ENCODE results near the gene TXNDC16.
A peak's percentile ranks its signal among the peaks of the same experiment; 100 is the strongest.

The TXNDC16 gene

DNA sequence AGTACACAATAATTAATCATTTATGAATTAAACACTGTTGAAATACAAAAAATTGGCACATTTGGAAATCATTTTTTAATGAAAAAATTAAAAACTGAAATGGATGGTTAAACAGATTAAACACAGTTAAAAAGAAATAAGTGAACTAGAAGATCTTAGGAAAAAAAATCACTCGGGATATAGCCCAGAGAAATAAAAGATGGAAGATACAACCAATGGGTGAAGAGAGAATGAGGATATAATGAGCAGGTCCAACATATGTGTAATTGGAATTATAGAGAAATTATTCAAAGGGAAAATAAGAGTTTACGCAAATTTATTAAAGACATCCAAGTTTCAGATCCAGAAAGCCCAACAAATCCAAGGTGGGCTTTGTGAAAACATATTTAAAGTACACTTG, 6.4 kb upstream of the TXNDC16 start:
- Histone ChIP-seq H3K4me3 (ENCODE audit: low read depth in 1 of 2, low read length in 1 of 2) (no peak overlapping the region), H3K27ac (no peak overlapping the region), H3K36me3 (no peaks in the 10 kb centered on the region), H3K4me1 (ENCODE audit: control insufficient read depth in 1 of 2, insufficient read depth in 1 of 2, low read depth in 1 of 2, low read length in 1 of 2) (peaks cover 8% of the 10 kb centered on the region in 2 experiments), H3K9me3 (no peaks in the 10 kb centered on the region), H3K27me3 (peaks cover 15% of the 10 kb centered on the region)
- TF ChIP-seq CTCF (IDR thresholded peaks at IDR 0.05): no peak

DNA sequence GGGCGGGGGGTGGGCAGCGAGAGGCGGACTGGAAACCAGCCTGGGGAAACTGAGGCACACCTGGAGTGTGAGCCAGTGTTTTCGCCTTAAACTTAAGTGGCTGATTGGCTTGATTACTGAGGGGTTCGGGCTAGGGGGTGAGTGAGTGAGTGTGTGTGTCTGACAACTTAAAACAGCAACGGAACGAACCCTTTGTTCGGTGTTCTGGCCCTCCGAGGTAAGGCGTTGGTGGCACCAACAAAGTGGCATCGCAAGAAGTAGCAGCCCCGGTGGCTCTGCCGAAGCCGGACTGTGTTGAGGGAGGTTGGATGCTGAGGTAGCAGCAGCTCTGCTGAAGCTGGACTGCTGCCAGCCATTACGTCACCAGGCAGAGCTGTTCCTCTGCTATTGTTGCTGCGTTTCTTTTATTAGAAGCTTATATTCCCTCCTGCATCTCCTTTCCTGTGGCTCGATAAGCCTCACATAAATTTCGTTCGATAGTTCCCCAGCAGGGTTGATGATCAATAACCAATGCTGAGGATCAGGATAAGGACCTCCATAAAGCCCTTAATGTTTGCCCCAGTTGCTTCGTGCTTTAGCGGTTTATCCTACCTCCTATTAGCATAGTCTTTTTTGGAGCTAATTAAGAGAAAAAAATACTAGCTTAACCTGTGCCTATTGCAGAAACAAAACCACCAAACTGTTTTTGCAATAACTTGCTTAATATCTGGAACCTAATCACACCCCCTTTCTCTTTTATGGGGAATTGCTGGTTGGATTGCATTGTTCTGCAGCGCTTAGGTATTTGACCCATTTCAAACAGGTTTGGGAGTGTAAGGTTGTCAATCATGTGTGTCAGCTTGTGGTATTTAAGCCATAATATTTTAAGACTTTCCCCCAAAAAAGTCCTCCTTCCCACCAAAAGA, 1.6 kb upstream of the TXNDC16 start:
- Histone ChIP-seq H3K9me3 (no peaks in the 10 kb centered on the region), H3K27me3 (peaks cover 15% of the 10 kb centered on the region), H3K4me3 (ENCODE audit: low read depth in 1 of 2, low read length in 1 of 2) (peak overlapping the region; percentile 78 to 93), H3K36me3 (no peaks in the 10 kb centered on the region), H3K27ac (peak overlapping the region; percentile 97), H3K4me1 (ENCODE audit: control insufficient read depth in 1 of 2, insufficient read depth in 1 of 2, low read depth in 1 of 2, low read length in 1 of 2) (peaks cover 25% of the 10 kb centered on the region in 2 experiments)
- TF ChIP-seq CTCF (IDR thresholded peaks at IDR 0.05): no peak

DNA sequence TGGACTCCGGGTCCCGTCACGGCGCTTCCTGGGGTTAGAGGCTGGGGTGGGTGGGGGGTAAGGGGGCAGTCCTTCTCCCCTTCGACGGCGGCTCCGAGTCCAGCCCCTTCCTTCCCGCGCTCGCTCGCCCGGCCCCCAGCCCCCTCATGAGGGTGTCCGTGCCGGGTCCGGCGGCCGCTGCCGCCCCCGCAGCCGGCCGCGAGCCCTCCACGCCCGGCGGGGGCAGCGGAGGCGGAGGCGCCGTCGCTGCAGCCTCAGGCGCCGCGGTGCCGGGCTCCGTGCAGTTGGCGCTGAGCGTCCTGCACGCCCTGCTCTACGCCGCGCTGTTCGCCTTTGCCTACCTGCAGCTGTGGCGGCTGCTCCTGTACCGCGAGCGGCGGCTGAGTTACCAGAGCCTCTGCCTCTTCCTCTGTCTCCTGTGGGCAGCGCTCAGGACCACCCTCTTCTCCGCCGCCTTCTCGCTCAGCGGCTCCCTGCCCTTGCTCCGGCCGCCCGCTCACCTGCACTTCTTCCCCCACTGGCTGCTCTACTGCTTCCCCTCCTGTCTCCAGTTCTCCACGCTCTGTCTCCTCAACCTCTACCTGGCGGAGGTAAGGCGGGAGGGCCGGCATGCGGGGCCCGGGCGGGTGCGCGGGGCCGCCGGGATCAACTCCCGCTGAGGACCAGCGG, 831 bp upstream of the TXNDC16 start:
- no peak for TF ChIP-seq CTCF (IDR thresholded peaks at IDR 0.05)
- H3K4me1 ChIP-seq (ENCODE audit: control insufficient read depth in 1 of 2, insufficient read depth in 1 of 2, low read depth in 1 of 2, low read length in 1 of 2): peaks cover 25% of the 10 kb centered on the region in 2 experiments
- no peaks in the 10 kb centered on the region for H3K36me3 ChIP-seq
- H3K27ac ChIP-seq: peak overlapping the region; percentile 97
- peak overlapping the region; percentile 78 to 93 for H3K4me3 ChIP-seq (ENCODE audit: low read depth in 1 of 2, low read length in 1 of 2)
- peaks cover 15% of the 10 kb centered on the region for H3K27me3 ChIP-seq
- no peaks in the 10 kb centered on the region for H3K9me3 ChIP-seq

GRCh38 chr14:52551696-52552062, 626 bp downstream of the TXNDC16 start:
- no peak for TF ChIP-seq CTCF (IDR thresholded peaks at IDR 0.05)
- Histone ChIP-seq H3K4me3 (ENCODE audit: low read depth in 1 of 2, low read length in 1 of 2) (peak overlapping the region; percentile 78 to 93), H3K36me3 (no peaks in the 10 kb centered on the region), H3K4me1 (ENCODE audit: control insufficient read depth in 1 of 2, insufficient read depth in 1 of 2, low read depth in 1 of 2, low read length in 1 of 2) (peaks cover 25% of the 10 kb centered on the region in 2 experiments), H3K27ac (peak overlapping the region; percentile 97), H3K27me3 (peaks cover 15% of the 10 kb centered on the region), H3K9me3 (no peaks in the 10 kb centered on the region)

- Histone ChIP-seq H3K27ac (peak overlapping the region; percentile 97), H3K9me3 (no peaks in the 10 kb centered on the region), H3K27me3 (peaks cover 15% of the 10 kb centered on the region), H3K36me3 (no peaks in the 10 kb centered on the region), H3K4me3 (ENCODE audit: low read depth in 1 of 2, low read length in 1 of 2) (peak overlapping the region; percentile 78 to 93), H3K4me1 (ENCODE audit: control insufficient read depth in 1 of 2, insufficient read depth in 1 of 2, low read depth in 1 of 2, low read length in 1 of 2) (peaks cover 25% of the 10 kb centered on the region in 2 experiments)
- TF ChIP-seq CTCF (IDR thresholded peaks at IDR 0.05): no peak
Measured at GRCh38 chr14:52551205-52551604, 1.1 kb downstream of the TXNDC16 start.
